Thoracic aorta (tissue), 2 donors: ENCODE data around the gene CCDC73. TPM values are rescaled to one million over a fixed set of nuclear protein-coding genes. Genes with fewer than 3 reads are reported as not detected.

Experiments used
- ATAC-seq: fragments of 150-250 bp; one replicate; pipeline ENCODE4 v1.8.0; 2017; ENCODE audit warnings: low read depth; ENCODE audit not compliant: insufficient number of reproducible peaks, low FRiP score
- DNase-seq: peaks from one replicate; pipeline ENCODE4 v3.0.0-alpha.2; 2020; ENCODE audit warnings: low spot score
- H3K27ac ChIP-seq, 2 donors: fragments of 200-600 bp; sonication (generic); 1 replicate in 1 of 2; 2 replicates in 1 of 2; pipeline ENCODE4 v1.5.1; 2016; ENCODE audit warnings: mild to moderate bottlenecking in 2 of 2, moderate library complexity in 2 of 2
- H3K27me3 ChIP-seq: fragments of 200-600 bp; sonication (generic); replicated peaks from 2 replicates; pipeline ENCODE4 v1.6.0; 2016; ENCODE audit warnings: mild to moderate bottlenecking; ENCODE audit not compliant: insufficient read depth
- H3K36me3 ChIP-seq: fragments of 200-600 bp; sonication (generic); one replicate; pipeline ENCODE4 v1.5.1; 2016
- H3K4me1 ChIP-seq, 2 donors: fragments of 200-600 bp; sonication (generic); 1 replicate in 1 of 2; 2 replicates in 1 of 2; pipeline versions ENCODE4 v1.5.1 to v1.6.0; 2016; ENCODE audit warnings: low read depth in 2 of 2, mild to moderate bottlenecking in 1 of 2; ENCODE audit not compliant: control insufficient read depth in 1 of 2
- H3K4me3 ChIP-seq: fragments of 200-600 bp; sonication (generic); 2 replicates; pipeline ENCODE4 v1.5.1; 2016; ENCODE audit warnings: mild to moderate bottlenecking
- H3K9me3 ChIP-seq: fragments of 200-600 bp; sonication (generic); 2 replicates; pipeline ENCODE4 v1.5.1; 2016
- total RNA-seq, 2 donors: library from RNA; depleted of rRNA; stranded (reverse); fragments of >200 nt; gene quantifications; one replicate each; pipeline versions ENCODE4 v1.1.0 to v1.2.3, GENCODE V29; 2016
- TF ChIP-seq, protein P1 (sequence below): fragments of 200-600 bp; sonication (generic); IDR thresholded peaks from one replicate; pipeline ENCODE4 v1.5.1; 2019; ENCODE audit warnings: antibody characterized with exemption

Gene CCDC73
- under 1 TPM in 1 of 2 donors, not detected in 1; 0.28 TPM for total RNA-seq

DNA sequence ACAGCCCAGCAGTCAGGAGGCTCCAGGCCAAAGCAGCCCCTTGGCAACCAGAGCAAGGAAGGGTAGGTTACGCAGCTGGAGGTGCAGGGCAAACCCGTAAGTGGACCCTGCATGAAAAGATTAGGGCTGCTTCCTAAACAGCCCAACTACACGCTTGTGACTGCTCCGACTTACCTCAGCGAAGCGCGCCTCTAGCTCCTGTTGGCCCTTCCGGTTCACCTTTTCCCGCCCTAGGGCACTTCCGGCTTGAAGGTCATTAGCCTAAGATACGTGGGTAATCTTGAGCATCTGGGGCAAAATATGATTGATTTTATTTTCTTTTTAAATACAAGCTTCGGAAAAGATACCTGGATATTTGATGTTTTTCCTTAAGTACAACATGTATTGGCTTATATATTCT lies at the start of gene CCDC73:
Gene CCDC73 (minus strand): TSS at position 224 of the 400 bp plus-strand sequence. CDS start 34,419 bp downstream, outside the sequence.
- Histone ChIP-seq H3K9me3 (no peaks in the 10 kb centered on the region), H3K27ac (no peak within 1 kb of the TSS), H3K4me3 (no peak within 1 kb of the TSS), H3K36me3 (no peaks in the 10 kb centered on the region), H3K27me3 (no peaks in the 10 kb centered on the region), H3K4me1 (no peaks in the 10 kb centered on the region)
- no peak for DNase-seq
- TF ChIP-seq, protein P1, sequence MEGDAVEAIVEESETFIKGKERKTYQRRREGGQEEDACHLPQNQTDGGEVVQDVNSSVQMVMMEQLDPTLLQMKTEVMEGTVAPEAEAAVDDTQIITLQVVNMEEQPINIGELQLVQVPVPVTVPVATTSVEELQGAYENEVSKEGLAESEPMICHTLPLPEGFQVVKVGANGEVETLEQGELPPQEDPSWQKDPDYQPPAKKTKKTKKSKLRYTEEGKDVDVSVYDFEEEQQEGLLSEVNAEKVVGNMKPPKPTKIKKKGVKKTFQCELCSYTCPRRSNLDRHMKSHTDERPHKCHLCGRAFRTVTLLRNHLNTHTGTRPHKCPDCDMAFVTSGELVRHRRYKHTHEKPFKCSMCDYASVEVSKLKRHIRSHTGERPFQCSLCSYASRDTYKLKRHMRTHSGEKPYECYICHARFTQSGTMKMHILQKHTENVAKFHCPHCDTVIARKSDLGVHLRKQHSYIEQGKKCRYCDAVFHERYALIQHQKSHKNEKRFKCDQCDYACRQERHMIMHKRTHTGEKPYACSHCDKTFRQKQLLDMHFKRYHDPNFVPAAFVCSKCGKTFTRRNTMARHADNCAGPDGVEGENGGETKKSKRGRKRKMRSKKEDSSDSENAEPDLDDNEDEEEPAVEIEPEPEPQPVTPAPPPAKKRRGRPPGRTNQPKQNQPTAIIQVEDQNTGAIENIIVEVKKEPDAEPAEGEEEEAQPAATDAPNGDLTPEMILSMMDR, result no peak
- no peak for ATAC-seq

DNA sequence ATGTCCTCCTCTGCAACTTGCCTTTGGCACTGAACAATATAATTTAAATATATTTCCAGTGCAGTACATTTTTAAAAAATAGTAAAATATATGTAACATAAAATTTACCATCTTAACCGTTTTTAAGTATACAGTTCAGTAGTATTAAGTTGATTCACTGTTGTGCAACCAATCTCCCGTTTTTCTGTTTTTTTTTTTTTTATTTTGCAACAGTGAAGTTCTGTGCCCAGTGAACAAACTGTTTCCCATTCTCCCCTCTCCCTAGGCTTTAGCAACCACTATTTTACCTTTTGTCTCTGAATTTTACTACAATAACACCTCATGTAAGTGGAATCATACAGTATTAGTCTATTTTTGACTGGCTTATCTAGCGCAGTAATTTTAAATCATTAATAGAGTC lies 49.1 kb upstream of the CCDC73 start:
- H3K27me3 ChIP-seq, result no peaks in the 10 kb centered on the region
- no peak overlapping the region for H3K4me3 ChIP-seq
- no peak for DNase-seq
- TF ChIP-seq, protein P1, result no peak
- H3K4me1 ChIP-seq, result no peaks in the 10 kb centered on the region
- H3K27ac ChIP-seq, result no peak overlapping the region
- ATAC-seq, result no peak
- no peaks in the 10 kb centered on the region for H3K9me3 ChIP-seq
- no peaks in the 10 kb centered on the region for H3K36me3 ChIP-seq

DNA sequence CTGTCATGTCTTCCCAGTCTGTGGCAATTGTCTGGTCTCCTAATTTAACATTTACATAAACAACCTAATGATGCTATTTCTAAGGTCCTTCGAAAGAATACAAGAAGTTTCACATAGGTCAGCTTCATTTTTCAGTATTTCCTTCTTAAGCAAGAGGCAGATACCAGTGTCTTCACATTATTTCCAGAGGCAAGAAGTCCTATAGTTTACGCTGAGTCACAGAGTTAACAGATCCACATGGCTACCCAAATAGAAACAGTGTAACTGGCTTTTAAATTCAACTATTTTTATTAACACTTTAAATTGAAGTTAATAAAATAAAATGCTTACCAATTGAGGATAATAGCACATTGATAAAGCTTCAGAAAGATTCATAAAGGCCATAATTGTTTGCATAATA lies 46.1 kb upstream of the CCDC73 start:
- Histone ChIP-seq H3K36me3 (no peaks in the 10 kb centered on the region), H3K9me3 (no peaks in the 10 kb centered on the region), H3K4me3 (no peak overlapping the region), H3K27ac (no peak overlapping the region), H3K4me1 (no peaks in the 10 kb centered on the region), H3K27me3 (no peaks in the 10 kb centered on the region)
- TF ChIP-seq, protein P1, result no peak
- no peak for DNase-seq
- no peak for ATAC-seq

DNA sequence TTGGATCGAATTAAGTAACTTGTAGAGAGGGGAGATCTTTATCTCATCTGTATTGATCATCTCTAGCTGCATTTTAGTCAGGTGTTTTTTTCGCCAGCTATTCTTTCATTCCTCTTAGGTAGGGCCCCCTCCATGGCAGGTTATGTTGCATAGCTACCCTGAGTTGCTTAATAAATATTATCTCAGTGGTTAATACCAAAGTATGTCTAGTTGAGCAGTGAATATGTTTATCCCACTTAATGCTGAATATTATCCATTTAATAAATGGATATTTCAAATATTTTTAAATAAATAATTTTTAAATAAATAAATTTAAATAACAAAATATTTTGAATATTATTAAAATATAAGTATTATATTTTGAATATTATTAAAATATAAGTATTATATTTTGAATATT lies 44.8 kb upstream of the CCDC73 start:
- ATAC-seq, result no peak
- H3K36me3 ChIP-seq, result no peaks in the 10 kb centered on the region

DNA sequence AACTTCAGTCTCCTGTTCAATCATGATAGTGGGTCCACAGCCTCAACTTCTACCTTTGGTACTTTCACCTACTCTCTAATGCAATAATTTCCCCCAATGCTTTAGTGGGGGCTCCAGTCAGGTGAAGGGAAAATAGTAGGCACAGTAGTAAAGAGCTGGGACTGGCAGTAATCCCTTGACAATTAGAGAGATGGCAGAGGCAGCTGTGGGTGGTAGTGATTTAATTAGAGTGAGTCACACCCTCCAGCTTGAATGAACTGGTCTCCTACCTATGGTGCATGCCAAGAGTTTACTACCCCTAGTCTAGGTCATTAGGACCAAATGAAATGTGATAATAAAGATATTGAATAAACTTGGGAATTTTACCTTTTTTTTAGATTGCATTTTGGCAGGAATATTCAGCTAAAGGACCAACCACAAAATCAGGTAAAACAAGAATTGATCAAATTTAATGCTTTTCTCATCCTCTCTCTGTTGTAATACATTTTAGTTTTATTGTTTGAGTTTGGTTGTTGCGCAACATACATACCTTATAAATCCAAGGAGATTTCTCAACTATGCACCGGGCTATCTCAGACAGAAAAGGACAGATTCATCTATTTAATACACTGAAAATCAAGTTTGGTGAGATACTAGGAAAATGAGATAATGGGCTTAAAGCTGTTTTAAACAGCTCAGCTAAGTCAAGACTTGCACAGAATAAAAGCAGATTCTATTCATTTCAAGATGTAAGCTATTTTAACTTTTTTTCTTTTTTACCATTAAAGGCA lies 44.2 kb upstream of the CCDC73 start:
- Histone ChIP-seq H3K4me3 (no peak overlapping the region), H3K27ac (no peak overlapping the region), H3K4me1 (no peaks in the 10 kb centered on the region), H3K36me3 (no peaks in the 10 kb centered on the region), H3K27me3 (no peaks in the 10 kb centered on the region), H3K9me3 (no peaks in the 10 kb centered on the region)
- DNase-seq (no peak), ATAC-seq (no peak)
- TF ChIP-seq, protein P1, result no peak

More for the DNA sequence above, 44.8 kb upstream of the CCDC73 start:
- TF ChIP-seq, protein P1, result no peak
- DNase-seq, result no peak
- no peaks in the 10 kb centered on the region for H3K4me1 ChIP-seq
- no peaks in the 10 kb centered on the region for H3K27me3 ChIP-seq
- no peaks in the 10 kb centered on the region for H3K9me3 ChIP-seq
- H3K27ac ChIP-seq, result no peak overlapping the region
- H3K4me3 ChIP-seq, result no peak overlapping the region
